Liver (tissue), 9 donors: ENCODE results near the gene SKA3. TPM values are rescaled to one million over a fixed set of nuclear protein-coding genes. Genes with fewer than 3 reads are reported as not detected.

Experiments
- DNase-seq: peaks from one replicate; pipeline ENCODE4 v3.0.0-alpha.2; 2017; ENCODE audit warnings: low spot score
- H3K27ac ChIP-seq, 2 donors: one replicate each; pipeline ENCODE4 v1.7.0; 2013; ENCODE audit warnings: inconsistent platforms in 2 of 2, low read length in 2 of 2, control low read depth in 1 of 2, low read depth in 1 of 2, mild to moderate bottlenecking in 1 of 2
- H3K27me3 ChIP-seq, 4 donors: one replicate each; pipeline versions ENCODE4 v1.6.1 to v1.7.0; 2013; ENCODE audit warnings: low read length in 3 of 4, inconsistent platforms in 1 of 4, mild to moderate bottlenecking in 1 of 4, moderate library complexity in 1 of 4; ENCODE audit not compliant: control insufficient read depth in 4 of 4, insufficient read depth in 4 of 4
- H3K36me3 ChIP-seq, 4 donors: one replicate each; pipeline versions ENCODE4 v1.6.1 to v1.7.0; 2013; ENCODE audit warnings: low read length in 3 of 4, mild to moderate bottlenecking in 3 of 4, low read depth in 1 of 4, moderate library complexity in 1 of 4; ENCODE audit not compliant: control insufficient read depth in 4 of 4, insufficient read depth in 3 of 4
- H3K4me1 ChIP-seq, 4 donors: one replicate each; pipeline versions ENCODE4 v1.6.1 to v1.7.0; 2013; ENCODE audit warnings: low read length in 3 of 4, mild to moderate bottlenecking in 3 of 4, moderate library complexity in 1 of 4; ENCODE audit not compliant: control insufficient read depth in 4 of 4, insufficient read depth in 4 of 4
- H3K4me3 ChIP-seq, 3 donors: one replicate each; pipeline versions ENCODE4 v1.6.1 to v1.7.0; 2013; ENCODE audit warnings: low read length in 3 of 3, control low read depth in 1 of 3, low read depth in 1 of 3, mild to moderate bottlenecking in 1 of 3
- H3K9ac ChIP-seq, 2 donors: one replicate each; pipeline ENCODE4 v1.7.0; 2013; ENCODE audit warnings: low read length in 2 of 2, mild to moderate bottlenecking in 2 of 2, moderate library complexity in 2 of 2, control low read depth in 1 of 2, low read depth in 1 of 2
- H3K9me3 ChIP-seq, 4 donors: one replicate each; pipeline versions ENCODE4 v1.6.1 to v1.7.0; 2013; ENCODE audit warnings: low read length in 3 of 4; ENCODE audit not compliant: control insufficient read depth in 4 of 4
- ATF3 ChIP-seq: IDR thresholded peaks from 2 replicates; pipeline ENCODE4 v1.6.1; 2016; ENCODE audit warnings: antibody characterized with exemption
- CTCF ChIP-seq: fragments of 150-350 bp; IDR thresholded peaks from 2 replicates; pipeline ENCODE4 v1.5.1; 2017; ENCODE audit warnings: improper control_type of control experiment, low read depth, low read length; ENCODE audit not compliant: missing input control
- EGR1 ChIP-seq, 2 donors: IDR thresholded peaks; 2 replicates each; pipeline ENCODE4 v1.6.1; 2016 to 2018; ENCODE audit warnings: antibody characterized with exemption in 2 of 2, low read depth in 2 of 2
- FOXA1 ChIP-seq: IDR thresholded peaks from 2 replicates; pipeline ENCODE4 v1.6.1; 2016; ENCODE audit warnings: antibody characterized with exemption
- FOXA2 ChIP-seq: IDR thresholded peaks from 2 replicates; pipeline ENCODE4 v1.6.1; 2016; ENCODE audit warnings: antibody characterized with exemption
- GABPA ChIP-seq, 2 donors: IDR thresholded peaks in 1 of 2; conservative IDR thresholded peaks in 1 of 2; 2 replicates each; pipeline ENCODE4 v1.6.1; 2016; ENCODE audit warnings: antibody characterized with exemption in 2 of 2, mild to moderate bottlenecking in 1 of 2, moderate library complexity in 1 of 2
- HNF4A ChIP-seq, 2 donors: conservative IDR thresholded peaks; 2 replicates each; pipeline ENCODE4 v1.6.1; 2016; ENCODE audit warnings: antibody characterized with exemption in 2 of 2, mild to moderate bottlenecking in 2 of 2
- HNF4G ChIP-seq: IDR thresholded peaks from 2 replicates; pipeline ENCODE4 v1.6.1; 2016; ENCODE audit warnings: antibody characterized with exemption
- JUND ChIP-seq, 2 donors: IDR thresholded peaks; 2 replicates each; pipeline ENCODE4 v1.6.1; 2016; ENCODE audit warnings: antibody characterized with exemption in 2 of 2
- NR2F2 ChIP-seq: IDR thresholded peaks from 2 replicates; pipeline ENCODE4 v1.6.1; 2016; ENCODE audit warnings: antibody characterized with exemption
- REST ChIP-seq: IDR thresholded peaks from 2 replicates; pipeline ENCODE4 v1.6.1; 2016; ENCODE audit warnings: antibody characterized with exemption, mild to moderate bottlenecking
- RXRA ChIP-seq, 2 donors: IDR thresholded peaks; 2 replicates each; pipeline ENCODE4 v1.6.1; 2017 to 2018; ENCODE audit warnings: antibody characterized with exemption in 2 of 2, mild to moderate bottlenecking in 1 of 2
- SP1 ChIP-seq: IDR thresholded peaks from 2 replicates; pipeline ENCODE4 v1.6.1; 2018; ENCODE audit warnings: antibody characterized with exemption, mild to moderate bottlenecking
- TAF1 ChIP-seq: conservative IDR thresholded peaks from 2 replicates; pipeline ENCODE4 v1.6.1; 2016; ENCODE audit warnings: antibody characterized with exemption, mild to moderate bottlenecking
- WGBS: extraction: QIAGEN DNeasy Blood & Tissue Kit; methylation state at CpG from one replicate; pipeline ENCODE4 v1.1.7; 2013; 5-methylcytosine and 5-hydroxymethylcytosine counted together
- polyA plus RNA-seq, 2 donors: library from polyadenylated mRNA; stranded (reverse) in 1 of 2; unstranded in 1 of 2; fragments of 200-250 nt in 1 of 2; fragments of >200 nt in 1 of 2; fragmentation: Nextera tagmentation in 1 of 2; extraction: Ambion mirVana in 1 of 2; gene quantifications; one replicate each; pipeline versions ENCODE4 v1.2.1 to v1.2.3, GENCODE V29; 2013 to 2015
- total RNA-seq, 2 donors: library from RNA; depleted of rRNA; stranded (reverse); fragments of >200 nt; gene quantifications; one replicate each; pipeline ENCODE4 v1.2.3, GENCODE V29; 2014
- TF ChIP-seq, protein P1 (sequence below): IDR thresholded peaks from 2 replicates; pipeline ENCODE4 v1.6.1; 2016; ENCODE audit warnings: antibody characterized with exemption
- TF ChIP-seq, protein P2 (sequence below): IDR thresholded peaks from 2 replicates; pipeline ENCODE4 v1.6.1; 2016; ENCODE audit warnings: antibody characterized with exemption
- donor health status: healthy.
- donor health status: healthy.
- donor health status: healthy.
- donor health status: healthy.
- donor health status: healthy.

The SKA3 gene
- total and polyA plus RNA-seq, 4 donors = under 0.01 to 4.9 (median 0.52) TPM

DNA sequence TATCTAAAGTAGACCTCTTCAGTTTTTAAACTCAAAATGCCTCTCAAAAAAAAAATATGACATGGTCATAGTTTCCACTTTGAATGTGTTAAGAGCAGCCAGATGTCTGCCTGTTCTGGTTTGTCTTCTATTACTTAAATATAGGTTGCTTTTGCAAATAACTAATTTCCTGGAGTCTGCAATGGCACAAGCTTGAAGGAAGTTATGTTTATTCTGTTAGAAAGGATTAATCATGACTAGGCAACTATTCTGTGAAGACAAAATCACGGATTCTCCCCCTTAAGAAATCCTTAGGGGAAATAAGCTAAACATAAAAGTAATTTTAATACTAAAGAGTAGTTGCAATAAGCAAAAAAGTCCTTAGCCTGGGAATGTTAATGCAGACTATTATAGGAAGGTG, 26.3 kb downstream of the SKA3 start:
- Histone ChIP-seq H3K4me1 (no peaks in the 10 kb centered on the region), H3K27ac (no peak overlapping the region), H3K27me3 (no peaks in the 10 kb centered on the region), H3K4me3 (no peak overlapping the region), H3K9me3 (no peaks in the 10 kb centered on the region), H3K9ac (no peak overlapping the region), H3K36me3 (peaks cover 4 to 16% (median 11%) of the 10 kb centered on the region in 4 donors)
- no peak for TF ChIP-seq HNF4A (conservative IDR thresholded peaks at IDR 0.05)
- no peak for TF ChIP-seq REST
- TF ChIP-seq, protein P1, sequence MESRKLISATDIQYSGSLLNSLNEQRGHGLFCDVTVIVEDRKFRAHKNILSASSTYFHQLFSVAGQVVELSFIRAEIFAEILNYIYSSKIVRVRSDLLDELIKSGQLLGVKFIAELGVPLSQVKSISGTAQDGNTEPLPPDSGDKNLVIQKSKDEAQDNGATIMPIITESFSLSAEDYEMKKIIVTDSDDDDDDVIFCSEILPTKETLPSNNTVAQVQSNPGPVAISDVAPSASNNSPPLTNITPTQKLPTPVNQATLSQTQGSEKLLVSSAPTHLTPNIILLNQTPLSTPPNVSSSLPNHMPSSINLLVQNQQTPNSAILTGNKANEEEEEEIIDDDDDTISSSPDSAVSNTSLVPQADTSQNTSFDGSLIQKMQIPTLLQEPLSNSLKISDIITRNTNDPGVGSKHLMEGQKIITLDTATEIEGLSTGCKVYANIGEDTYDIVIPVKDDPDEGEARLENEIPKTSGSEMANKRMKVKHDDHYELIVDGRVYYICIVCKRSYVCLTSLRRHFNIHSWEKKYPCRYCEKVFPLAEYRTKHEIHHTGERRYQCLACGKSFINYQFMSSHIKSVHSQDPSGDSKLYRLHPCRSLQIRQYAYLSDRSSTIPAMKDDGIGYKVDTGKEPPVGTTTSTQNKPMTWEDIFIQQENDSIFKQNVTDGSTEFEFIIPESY = no peak
- TF ChIP-seq SP1 = no peak
- no peak for TF ChIP-seq CTCF
- TF ChIP-seq ATF3 = no peak
- TF ChIP-seq HNF4G = no peak
- no peak for TF ChIP-seq FOXA2
- no peak for TF ChIP-seq NR2F2
- no peak for TF ChIP-seq TAF1
- TF ChIP-seq FOXA1 = no peak
- TF ChIP-seq, protein P2, sequence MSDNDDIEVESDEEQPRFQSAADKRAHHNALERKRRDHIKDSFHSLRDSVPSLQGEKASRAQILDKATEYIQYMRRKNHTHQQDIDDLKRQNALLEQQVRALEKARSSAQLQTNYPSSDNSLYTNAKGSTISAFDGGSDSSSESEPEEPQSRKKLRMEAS = no peak
- no peak for TF ChIP-seq GABPA (IDR thresholded peaks at IDR 0.05 in 1 of 2, conservative IDR thresholded peaks at IDR 0.05 in 1 of 2)
- 78% methylated on average over 1 of the region's 1 CpG for WGBS
- DNase-seq = no peak

DNA sequence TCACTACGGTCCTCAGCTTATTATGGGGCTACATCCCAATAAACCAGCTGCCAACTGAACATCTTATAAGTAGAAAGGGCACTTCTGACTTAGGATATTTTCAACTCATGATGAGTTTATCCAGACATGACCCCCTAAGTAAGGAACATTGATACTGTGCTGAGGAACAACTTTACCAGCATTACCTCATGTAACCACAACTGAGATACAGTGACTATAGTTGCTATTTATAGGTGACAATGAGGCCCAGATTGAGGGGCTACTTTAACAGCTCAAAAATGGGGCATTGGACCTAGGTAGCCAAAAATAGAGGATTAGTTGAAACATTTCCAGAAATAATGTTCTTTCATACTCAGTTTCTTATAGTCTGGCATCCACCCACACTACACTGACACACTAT, 26.8 kb downstream of the SKA3 start:
- Histone ChIP-seq H3K4me3 (no peak overlapping the region), H3K9me3 (no peaks in the 10 kb centered on the region), H3K9ac (no peak overlapping the region), H3K4me1 (no peaks in the 10 kb centered on the region), H3K27ac (no peak overlapping the region), H3K27me3 (no peaks in the 10 kb centered on the region), H3K36me3 (peaks cover 4 to 16% (median 11%) of the 10 kb centered on the region in 4 donors)
- DNase-seq = no peak
- 93% methylated on average over 1 of the region's 1 CpG for WGBS
- TF ChIP-seq HNF4G (no peak), FOXA2 (no peak), FOXA1 (no peak), SP1 (no peak), GABPA (IDR thresholded peaks at IDR 0.05 in 1 of 2, conservative IDR thresholded peaks at IDR 0.05 in 1 of 2) (no peak), RXRA (IDR thresholded peaks at IDR 0.05) (no peak), NR2F2 (no peak), EGR1 (IDR thresholded peaks at IDR 0.05; ENCODE audit: low read depth in 2 of 2) (no peak), JUND (IDR thresholded peaks at IDR 0.05) (no peak)
- TF ChIP-seq, protein P1 = no peak
- TF ChIP-seq, protein P2 = no peak
